Panc1 (cell line): Measurements from ENCODE around the gene ACSS3.

Source experiments
- TCF7L2 ChIP-seq: IDR thresholded peaks from 2 replicates; pipeline ENCODE4 v1.6.1; 2011; ENCODE audit warnings: mild to moderate bottlenecking, low read depth, low read length, inconsistent platforms
- TF ChIP-seq, protein P1 (sequence below): fragments of 450-650 bp; IDR thresholded peaks from 2 replicates; pipeline ENCODE4 v1.5.1; 2017; ENCODE audit warnings: mild to moderate bottlenecking

DNA sequence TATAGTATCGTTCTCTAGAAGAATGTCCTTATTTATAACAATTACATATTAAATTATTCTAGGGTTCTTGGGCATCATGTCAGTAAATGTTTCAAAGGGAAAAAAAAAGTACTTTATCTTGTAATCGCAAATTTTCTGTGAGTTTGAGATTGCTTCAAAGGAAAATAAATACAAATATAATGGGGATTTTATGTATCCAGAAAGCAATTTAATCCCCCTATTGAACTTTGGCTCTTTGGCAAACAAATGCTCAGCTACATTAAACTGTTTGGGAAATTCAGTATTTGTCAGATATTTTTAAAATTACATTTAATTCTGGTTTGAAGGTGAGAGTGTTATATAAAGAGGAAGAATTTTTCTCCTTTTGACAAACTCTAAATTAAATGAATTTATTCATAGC, 8.0 kb downstream of the ACSS3 start:
- TF ChIP-seq, protein P1, sequence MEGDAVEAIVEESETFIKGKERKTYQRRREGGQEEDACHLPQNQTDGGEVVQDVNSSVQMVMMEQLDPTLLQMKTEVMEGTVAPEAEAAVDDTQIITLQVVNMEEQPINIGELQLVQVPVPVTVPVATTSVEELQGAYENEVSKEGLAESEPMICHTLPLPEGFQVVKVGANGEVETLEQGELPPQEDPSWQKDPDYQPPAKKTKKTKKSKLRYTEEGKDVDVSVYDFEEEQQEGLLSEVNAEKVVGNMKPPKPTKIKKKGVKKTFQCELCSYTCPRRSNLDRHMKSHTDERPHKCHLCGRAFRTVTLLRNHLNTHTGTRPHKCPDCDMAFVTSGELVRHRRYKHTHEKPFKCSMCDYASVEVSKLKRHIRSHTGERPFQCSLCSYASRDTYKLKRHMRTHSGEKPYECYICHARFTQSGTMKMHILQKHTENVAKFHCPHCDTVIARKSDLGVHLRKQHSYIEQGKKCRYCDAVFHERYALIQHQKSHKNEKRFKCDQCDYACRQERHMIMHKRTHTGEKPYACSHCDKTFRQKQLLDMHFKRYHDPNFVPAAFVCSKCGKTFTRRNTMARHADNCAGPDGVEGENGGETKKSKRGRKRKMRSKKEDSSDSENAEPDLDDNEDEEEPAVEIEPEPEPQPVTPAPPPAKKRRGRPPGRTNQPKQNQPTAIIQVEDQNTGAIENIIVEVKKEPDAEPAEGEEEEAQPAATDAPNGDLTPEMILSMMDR = no peak
- TF ChIP-seq TCF7L2 = no peak
